ENCODE data around the gene NNT.

GRCh38 chr5:43683884-43684471 lies 81.0 kb downstream of the NNT start:
- TF ChIP-seq EZH2 (conservative IDR thresholded peaks at IDR 0.05; ENCODE audit: low read depth, low read length): no peak
- no peak for TF ChIP-seq ZBTB7A (CRISPR knock-in tag; IDR thresholded peaks at IDR 0.05)
- no peak for TF ChIP-seq DNMT1 (CRISPR knock-in tag; IDR thresholded peaks at IDR 0.05)
- TF ChIP-seq, protein P1, sequence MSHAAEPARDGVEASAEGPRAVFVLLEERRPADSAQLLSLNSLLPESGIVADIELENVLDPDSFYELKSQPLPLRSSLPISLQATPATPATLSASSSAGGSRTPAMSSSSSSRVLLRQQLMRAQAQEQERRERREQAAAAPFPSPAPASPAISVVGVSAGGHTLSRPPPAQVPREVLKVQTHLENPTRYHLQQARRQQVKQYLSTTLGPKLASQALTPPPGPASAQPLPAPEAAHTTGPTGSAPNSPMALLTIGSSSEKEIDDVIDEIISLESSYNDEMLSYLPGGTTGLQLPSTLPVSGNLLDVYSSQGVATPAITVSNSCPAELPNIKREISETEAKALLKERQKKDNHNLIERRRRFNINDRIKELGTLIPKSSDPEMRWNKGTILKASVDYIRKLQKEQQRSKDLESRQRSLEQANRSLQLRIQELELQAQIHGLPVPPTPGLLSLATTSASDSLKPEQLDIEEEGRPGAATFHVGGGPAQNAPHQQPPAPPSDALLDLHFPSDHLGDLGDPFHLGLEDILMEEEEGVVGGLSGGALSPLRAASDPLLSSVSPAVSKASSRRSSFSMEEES (CRISPR knock-in tag; IDR thresholded peaks at IDR 0.05): no peak
- TF ChIP-seq, protein P2, sequence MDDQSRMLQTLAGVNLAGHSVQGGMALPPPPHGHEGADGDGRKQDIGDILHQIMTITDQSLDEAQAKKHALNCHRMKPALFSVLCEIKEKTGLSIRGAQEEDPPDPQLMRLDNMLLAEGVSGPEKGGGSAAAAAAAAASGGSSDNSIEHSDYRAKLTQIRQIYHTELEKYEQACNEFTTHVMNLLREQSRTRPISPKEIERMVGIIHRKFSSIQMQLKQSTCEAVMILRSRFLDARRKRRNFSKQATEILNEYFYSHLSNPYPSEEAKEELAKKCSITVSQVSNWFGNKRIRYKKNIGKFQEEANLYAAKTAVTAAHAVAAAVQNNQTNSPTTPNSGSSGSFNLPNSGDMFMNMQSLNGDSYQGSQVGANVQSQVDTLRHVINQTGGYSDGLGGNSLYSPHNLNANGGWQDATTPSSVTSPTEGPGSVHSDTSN (CRISPR knock-in tag; IDR thresholded peaks at IDR 0.05; ENCODE audit: borderline replicate concordance): no peak

All from HepG2 (cell line).